Right ventricle myocardium superior (tissue), 1 donor: ENCODE measurements around the gene TENM3. TPM values are rescaled to one million over a fixed set of nuclear protein-coding genes. Genes with fewer than 3 reads are reported as not detected.

Experiments
- ATAC-seq: fragments of 200-7000 bp; cut with Tn5 transposase; one replicate; pipeline ENCODE4 v1.9.1; 2020; ENCODE audit warnings: mild to moderate bottlenecking; ENCODE audit not compliant: poor library complexity
- DNase-seq: peaks from one replicate; pipeline ENCODE4 v3.0.0-alpha.2; 2020
- intact Hi-C: fragments of 100-400 bp; cut with DNase I; formaldehyde crosslinking; loops from one replicate; pipeline ENCODE4 v1.11.2; 2022
- total RNA-seq: library from RNA; stranded (reverse); fragmentation: NEBNext Ultra II Directional; extraction: Animal tissue kit (Norgen Biotek cat#: 25700); gene quantifications from one replicate; pipeline ENCODE4 v1.2.1, GENCODE V29; 2021
- donor health status: DM: no; HTN: yes; CAD: no; lungs with severe emphysema.

The TENM3 gene
- total RNA-seq, 1 donor from 2014 or later, result 3.0 TPM

GRCh38 chr4:182749667-182750167 is 506.5 kb downstream of the TENM3 start:
- ATAC-seq (no peak), DNase-seq (no peak)
- intact Hi-C loops, result no loop called here

- DNase-seq (no peak), ATAC-seq (no peak)
- intact Hi-C loops, result no loop called here
Measured at GRCh38 chr4:182752158-182752910, 509.1 kb downstream of the TENM3 start.

GRCh38 chr4:182754895-182755294 is 511.7 kb downstream of the TENM3 start:
- intact Hi-C loops, result no loop called here
- DNase-seq (no peak), ATAC-seq (peak; percentile 87)

GRCh38 chr4:182756161-182756690 is 513.0 kb downstream of the TENM3 start:
- DNase-seq, result no peak
- peak; percentile 69 for ATAC-seq
- intact Hi-C loops, result no loop called here

DNA sequence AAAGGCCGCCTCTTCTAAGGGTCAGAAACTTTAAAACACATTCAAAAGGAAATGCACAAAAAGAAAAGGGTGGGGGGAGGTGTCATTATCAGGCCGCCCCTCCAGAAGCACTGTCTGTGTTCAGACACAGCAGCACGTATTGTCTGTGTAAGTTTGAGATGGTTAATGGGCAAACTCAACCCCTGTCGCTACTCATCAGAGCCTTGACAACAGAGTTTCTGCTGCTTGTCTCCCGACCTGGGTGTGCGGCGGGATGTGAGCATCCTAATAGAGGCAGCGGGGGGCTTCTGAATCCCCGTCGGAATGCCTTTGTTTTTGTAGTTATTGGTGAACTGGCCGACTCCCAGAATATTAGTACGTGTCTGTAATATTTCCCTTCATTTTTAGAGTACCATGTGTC is 515.1 kb downstream of the TENM3 start:
- no peak for ATAC-seq
- DNase-seq, result no peak
- intact Hi-C loops, result no loop called here

GRCh38 chr4:182760551-182761043 is 517.4 kb downstream of the TENM3 start:
- ATAC-seq (no peak), DNase-seq (no peak)
- intact Hi-C loops, result no loop called here

- no peak for DNase-seq
Measured at GRCh38 chr4:182764137-182764536, 520.9 kb downstream of the TENM3 start.

GRCh38 chr4:182764642-182765041 is 521.4 kb downstream of the TENM3 start:
- intact Hi-C loops, result no loop called here
- no peak for ATAC-seq
- no peak for DNase-seq

More at GRCh38 chr4:182764137-182764536, 520.9 kb downstream of the TENM3 start:
- ATAC-seq, result no peak
- intact Hi-C loops, result no loop called here

DNA sequence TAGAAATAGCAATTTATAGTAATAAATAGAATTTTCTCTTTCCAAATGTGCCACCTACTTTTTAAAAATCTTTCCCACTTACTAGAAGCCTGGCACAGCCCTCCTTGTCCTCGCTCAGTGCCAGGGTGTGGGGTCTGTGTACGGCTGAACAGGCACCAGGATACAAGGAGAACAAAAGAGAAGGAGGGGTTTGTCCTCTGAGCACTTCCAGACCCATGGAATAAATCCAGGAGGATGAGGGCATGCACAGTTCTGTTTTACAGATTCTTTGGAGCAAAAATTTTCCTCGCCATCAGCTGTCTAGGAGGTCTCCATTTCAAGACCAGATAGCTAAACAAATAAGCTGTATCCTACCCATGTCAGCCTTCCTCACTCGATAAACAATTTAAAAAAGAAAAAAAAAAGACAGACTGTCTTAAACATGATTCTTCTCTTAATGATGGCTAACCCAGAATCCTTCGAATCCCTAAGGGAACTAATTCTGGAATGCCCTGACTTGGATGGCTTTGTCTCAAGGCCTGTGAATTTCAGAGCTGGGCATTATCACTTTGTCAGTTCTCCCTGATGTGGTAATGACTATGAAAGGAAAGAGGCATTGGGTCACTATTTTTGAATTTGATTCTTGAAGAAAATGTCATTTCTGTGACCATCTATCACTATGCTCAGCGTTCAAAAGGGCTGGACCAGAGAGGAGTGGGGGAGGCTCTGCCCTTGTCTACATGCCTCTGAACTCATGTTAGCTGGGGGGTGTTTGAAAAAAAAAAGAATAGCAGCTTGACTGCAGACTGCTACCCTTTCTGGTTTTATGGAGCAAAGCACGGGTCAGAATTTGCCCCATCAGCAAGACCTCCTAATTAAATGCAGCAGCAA is 523.0 kb downstream of the TENM3 start:
- no peak for ATAC-seq
- no peak for DNase-seq
- intact Hi-C loops, result no loop called here

DNA sequence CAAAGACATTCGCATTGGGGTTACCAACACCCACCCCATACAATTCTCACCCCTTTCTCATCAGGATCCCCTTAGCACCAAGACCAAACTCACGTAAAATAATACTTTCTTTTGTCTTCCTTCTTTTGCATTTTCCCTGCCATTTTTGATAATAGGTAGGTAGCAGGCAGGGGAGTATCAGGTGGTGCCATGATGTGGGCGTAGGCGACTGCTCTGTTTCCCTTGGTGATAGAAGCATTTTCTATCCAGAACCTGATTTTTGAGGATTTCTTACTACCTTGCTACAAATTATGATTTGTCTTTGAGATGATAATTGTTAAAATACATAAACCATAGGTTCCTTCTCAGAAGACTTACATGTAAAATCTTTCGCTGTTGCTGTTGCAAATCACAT is 523.7 kb downstream of the TENM3 start:
- ATAC-seq (no peak), DNase-seq (no peak)
- intact Hi-C loops, result no loop called here

DNA sequence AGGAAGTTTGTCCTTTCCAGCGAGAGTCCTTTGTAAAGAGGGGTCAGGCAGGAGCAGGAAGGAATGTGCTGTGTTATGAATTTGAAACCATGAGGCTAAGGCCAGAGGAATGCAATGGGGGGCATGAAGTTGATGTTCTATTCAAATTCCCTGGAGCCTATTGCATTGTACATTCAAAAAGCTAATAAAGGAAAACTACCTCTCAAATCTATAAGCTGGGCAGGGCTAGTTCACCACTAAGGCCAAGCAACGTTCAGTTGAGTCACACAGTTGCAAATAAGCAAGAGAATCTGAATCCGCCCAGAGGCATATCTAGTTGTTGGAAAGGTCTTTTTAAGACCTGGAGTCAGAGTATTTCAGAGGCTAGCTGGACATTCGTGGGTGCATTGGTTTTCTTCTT is 525.6 kb downstream of the TENM3 start:
- intact Hi-C loops, result no loop called here
- no peak for ATAC-seq

DNA sequence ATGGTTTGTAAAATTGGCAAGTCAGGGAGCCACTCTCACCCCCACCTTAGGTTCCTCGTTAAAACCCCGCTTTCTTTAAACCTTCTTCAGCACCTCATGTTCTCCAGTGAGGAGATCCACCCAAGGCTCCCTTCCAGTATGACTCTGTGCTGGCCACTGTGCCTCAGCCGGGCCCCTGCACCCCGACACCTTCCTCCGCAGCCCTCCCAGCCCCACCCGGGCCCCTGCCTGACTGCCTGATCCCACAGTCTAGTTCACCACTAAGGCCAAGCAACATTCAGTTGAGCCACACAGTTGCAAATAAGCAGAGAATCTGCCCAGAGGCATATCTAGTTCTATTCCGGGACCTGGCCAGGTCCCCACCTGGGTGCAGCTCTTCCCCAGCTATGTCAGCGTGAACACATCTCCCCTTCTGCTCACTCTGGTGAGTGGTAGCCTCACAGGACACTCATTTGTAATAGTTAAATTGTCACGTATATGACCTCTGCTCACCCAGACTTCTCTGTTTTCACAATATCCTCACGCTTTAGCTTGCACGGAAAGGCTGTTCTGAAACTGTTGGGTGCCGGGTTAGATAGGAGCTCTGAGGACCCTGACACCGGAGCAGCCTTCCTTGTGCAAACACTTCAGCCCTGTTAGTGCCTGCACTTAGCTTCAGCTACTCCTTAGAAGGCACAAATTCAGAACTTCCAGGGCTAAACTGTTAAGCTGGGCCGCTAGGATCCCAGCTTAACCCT is 527.2 kb downstream of the TENM3 start:
- DNase-seq (no peak), ATAC-seq (no peak)
- intact Hi-C loops, result no loop called here

More for the DNA sequence above, 525.6 kb downstream of the TENM3 start:
- no peak for DNase-seq

DNA sequence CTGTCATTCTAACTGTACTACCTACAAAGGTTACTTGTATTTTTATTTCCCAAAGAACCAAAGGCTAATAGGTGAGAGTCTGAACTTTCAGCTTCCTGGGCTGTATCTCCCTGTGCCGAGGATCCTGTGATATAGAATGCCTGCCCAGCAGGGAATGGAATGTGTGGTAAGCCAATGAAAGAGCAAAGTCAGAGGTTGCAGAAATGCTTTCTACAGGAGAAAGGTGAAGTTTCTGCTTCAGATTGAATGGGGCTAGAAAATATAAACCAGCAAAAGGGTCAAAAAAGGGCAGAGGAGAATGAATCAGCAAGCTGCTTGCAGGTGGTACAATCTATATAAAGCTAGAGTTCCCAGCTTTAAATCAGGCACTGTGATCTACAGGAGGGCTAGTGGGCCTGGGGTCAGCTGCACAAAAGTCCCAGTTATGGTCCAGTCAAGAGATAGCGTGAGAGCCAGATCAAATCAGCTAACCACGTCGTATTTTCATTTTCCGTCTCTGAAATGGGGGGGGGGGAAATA is 527.9 kb downstream of the TENM3 start:
- DNase-seq (no peak), ATAC-seq (no peak)
- intact Hi-C loops, result no loop called here

DNA sequence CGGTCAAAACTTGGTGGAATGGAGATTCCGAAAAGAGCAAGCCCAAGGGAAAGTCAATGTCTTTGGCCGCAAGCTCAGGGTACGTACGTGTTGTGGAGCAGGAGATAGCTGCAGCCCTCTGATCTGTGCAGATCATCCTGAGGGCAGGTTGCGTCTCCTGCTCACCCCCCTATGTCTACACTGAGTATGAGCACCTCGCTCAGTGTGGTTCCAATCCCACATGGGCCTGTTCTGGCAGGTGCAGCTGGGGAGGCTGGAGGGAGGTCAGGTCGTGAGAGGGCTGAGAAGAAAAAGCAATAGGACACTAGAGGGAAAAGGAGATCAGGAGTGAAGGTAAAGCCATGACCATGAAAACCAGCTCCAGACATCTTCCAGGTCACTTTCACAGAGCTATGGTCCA is 531.9 kb downstream of the TENM3 start:
- intact Hi-C loops, result no loop called here
- DNase-seq, result no peak
- ATAC-seq, result no peak

- ATAC-seq, result no peak
- intact Hi-C loops, result no loop called here
- DNase-seq, result no peak
Measured at GRCh38 chr4:182776376-182777105, 533.3 kb downstream of the TENM3 start.

DNA sequence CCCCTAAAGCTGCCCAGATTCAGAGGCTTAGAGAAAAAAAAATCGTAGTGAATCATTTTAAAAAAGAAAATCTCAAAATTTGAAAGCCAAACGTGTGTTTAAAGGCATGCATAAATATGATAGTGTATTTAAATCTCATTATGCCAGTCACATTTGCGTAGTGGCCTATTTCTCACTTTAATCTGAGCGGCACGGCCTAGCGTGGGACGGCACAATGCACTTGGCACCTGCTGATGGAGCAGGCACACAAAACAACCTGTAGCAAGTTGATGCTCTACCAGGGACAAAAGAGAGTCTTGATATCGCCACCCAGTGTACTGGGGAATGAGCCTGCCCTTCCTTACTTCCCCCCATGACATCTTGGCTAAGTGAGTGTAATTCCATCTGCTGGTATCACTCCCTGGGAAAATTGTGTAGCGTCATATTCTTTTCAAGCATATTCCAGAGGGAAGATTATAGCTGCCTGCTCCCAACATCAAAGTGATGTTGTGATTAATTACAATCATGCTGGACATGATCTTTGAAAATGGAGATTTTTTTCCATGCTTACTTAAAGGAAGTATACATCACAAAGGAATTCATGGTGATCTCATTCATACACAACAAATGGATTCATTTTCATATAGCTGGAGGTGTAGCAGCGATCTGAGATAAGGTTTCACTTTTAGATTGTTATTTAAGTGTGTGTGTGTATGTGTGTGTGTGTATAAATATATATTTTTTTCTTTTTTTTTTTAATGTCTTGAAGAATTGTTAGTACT is 535.2 kb downstream of the TENM3 start:
- ATAC-seq (no peak), DNase-seq (no peak)
- intact Hi-C loops, result no loop called here

GRCh38 chr4:182786991-182787390 is 543.8 kb downstream of the TENM3 start:
- intact Hi-C loops, result no loop called here
- DNase-seq (no peak), ATAC-seq (no peak)
